HG03060 (cell line): ENCODE results near the gene STYXL2.

Source experiments
- ATAC-seq: cut with Tn5 transposase; IDR thresholded peaks from one replicate; pipeline ENCODE4 v1.9.1; 2021; ENCODE audit warnings: low read depth, moderate number of reproducible peaks; ENCODE audit not compliant: unreplicated experiment

STYXL2 gene

DNA sequence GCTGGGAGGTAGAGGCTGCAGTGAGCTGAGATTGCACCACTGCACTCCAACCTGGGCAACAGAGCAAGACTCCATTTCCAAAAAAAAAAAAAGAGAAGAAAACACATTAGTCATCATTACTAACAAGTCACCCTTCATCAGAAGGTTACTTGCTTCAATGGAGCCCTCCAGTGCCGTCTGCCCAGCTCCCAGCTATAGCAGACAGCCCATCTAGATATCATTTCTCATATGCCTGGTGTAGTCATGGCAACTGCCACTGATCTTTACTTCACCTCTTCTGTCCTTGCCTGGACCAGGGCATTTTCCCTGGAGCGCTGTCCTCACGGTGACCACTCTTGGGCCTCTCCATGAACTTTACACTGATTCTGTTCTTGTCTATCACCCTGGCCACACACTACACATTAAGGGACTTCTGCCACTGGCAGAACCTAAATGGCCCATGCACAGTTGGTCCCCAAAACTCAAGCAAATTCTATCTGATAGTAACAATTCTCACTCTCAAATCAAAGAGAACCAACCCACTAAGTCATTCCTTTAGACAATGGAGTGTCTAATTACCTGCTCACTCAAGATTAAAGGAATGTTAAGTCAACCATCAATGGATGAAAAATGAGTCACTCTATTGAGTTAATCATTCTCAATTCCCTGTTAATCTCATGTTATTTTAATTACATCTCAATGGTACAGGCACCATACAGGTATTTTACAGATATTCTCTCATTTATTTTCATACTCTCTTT, 16.6 kb upstream of the STYXL2 start:
- ATAC-seq: no peak

- ATAC-seq: no peak
Measured at GRCh38 chr1:167077868-167078210, 16.0 kb upstream of the STYXL2 start.

DNA sequence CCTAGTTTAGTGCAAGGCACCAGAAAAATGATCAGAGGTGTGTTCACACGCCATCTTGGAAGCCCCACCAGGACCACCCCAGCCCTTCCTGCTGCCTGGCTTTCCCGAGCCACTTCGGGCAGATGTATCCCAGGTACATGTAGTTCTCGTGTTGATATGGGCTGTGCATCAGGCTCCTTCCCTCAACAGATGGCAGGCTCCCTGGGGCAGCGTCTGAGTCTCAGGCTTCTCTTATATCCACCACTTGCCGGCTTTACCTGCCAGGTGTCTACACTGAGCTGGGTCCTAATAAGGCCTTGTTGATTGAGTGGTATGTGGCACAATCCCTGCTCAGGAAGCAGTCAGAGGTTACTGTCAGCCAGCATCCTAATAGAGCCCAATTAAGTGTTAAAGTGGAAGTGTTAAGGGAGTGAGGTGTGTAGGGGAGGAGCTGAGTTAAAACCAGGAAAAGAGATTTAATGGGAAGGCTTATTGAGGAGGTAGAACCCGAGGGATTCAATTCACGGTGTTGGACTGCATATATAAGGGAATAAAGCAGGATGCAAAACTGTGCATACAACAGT, 12.2 kb upstream of the STYXL2 start:
- ATAC-seq: no peak

GRCh38 chr1:167082511-167083027, 11.3 kb upstream of the STYXL2 start:
- ATAC-seq: no peak

DNA sequence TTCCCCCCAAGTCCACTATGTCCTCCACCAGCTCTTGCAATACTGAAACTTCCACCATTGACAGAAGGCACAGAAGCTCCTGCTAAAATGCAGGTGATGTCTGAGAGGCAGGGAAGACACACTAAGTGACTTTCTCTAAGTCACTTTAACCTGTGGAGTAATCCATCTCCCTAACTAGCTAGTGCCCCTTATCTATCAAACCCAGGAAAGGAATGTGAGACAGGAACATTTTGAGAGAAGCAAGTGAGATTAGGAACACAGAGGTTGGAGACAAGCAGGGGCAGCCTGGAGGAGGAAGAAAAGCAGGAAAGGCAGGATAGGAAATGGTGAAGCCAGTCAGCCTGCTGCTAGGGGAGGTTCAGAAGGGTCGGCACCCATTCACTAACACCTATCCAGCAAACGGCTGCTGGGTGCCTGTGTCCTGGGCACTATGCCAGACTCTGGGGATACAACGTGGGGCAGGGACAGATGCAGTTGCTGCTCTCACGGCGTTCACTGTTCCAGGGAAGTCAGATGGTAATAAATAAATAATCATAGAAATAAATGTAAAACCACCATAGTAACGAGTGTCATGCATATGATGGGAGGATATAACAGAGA, 10.7 kb upstream of the STYXL2 start:
- ATAC-seq: no peak

- no peak for ATAC-seq
Measured at GRCh38 chr1:167083871-167084270, 10.0 kb upstream of the STYXL2 start.

- no peak for ATAC-seq
Measured at GRCh38 chr1:167084757-167085156, 9.1 kb upstream of the STYXL2 start.

DNA sequence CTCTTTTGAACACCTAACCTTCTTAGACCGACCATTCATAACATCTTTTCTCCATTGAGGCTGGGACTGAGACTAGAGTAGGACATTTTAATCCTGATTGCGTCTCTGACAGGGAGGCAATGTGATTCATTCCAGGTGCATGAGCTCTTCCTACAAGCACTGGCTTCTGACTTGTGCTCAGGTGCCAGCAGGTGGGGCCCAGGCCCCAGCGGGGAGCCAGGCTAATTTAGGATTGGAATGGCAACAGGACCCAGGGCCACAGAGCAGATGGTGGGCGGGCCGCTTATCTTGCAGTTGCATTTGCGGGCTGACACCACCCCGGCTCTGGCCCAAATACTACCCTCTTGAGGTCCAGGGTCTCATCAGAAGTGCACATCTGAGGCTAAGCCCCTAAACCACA, 7.8 kb upstream of the STYXL2 start:
- no peak for ATAC-seq

GRCh38 chr1:167086768-167087167, 7.1 kb upstream of the STYXL2 start:
- no peak for ATAC-seq

- ATAC-seq: no peak
Measured at GRCh38 chr1:167088746-167089417, 5.0 kb upstream of the STYXL2 start.

DNA sequence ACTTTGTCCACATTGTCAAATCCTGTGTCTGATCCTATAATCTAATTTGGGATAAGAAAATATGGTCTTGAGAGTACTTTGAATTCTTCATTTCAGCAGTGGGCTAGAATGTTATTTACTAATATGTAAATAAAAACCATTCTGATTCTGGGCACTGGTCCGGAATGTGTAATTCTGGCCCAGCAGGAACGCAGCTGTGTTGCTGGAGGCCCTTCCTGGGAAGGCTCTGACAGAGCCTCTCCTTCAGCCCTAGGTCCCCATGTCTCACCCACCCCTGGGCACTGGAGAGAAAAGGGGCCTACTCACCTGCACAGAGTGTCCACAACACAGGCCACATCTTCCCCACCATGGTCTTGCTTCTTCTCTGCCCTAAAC, 3.9 kb upstream of the STYXL2 start:
- ATAC-seq: no peak

- no peak for ATAC-seq
Measured at GRCh38 chr1:167090314-167090942, 3.4 kb upstream of the STYXL2 start, which contains the start of gene GPA33. Gene GPA33 (minus strand): TSS chr1:167090377. CDS start chr1:167090287, 90 bp downstream.

DNA sequence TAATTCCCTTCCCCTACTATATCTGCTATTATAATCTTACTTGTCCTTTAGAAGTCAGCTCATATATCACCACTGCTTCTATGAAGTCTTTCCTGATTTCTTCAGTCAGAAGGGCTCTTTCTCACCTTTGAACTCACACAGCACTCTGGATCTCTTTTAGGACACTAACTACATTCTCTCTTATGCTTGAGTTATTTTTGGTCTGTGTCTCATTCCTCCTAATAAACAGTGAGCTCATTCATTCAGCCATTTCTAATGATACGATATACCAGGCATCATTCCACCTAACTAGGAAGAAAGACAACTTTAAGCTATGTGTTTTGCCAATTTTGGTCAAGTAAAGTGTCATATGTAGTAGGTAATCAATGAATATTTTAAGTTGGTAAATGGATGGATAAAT, 1.2 kb upstream of the STYXL2 start:
- ATAC-seq: no peak

GRCh38 chr1:167094690-167095089, 815 bp downstream of the STYXL2 start:
- no peak for ATAC-seq

- no peak for ATAC-seq
Measured at GRCh38 chr1:167095368-167095767, 1.5 kb downstream of the STYXL2 start.

DNA sequence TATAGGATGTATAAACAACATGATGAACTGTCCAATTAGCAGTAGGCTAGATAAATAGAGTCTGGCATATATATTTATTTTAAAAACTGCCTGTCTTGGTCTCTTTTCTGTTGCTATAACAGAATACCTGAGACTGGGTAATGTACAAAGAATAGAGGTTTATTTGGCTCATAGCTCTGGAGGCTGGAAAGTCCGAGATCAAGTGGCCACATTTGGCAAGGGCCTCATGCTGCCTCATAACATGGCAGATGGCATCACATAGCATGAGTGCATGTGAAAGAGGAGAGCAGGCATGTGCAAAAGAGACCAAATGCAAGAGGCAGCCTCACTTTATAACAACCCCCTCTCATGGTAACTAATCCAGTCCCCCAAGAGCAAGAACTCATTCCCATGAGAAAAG, 6.0 kb downstream of the STYXL2 start:
- no peak for ATAC-seq

DNA sequence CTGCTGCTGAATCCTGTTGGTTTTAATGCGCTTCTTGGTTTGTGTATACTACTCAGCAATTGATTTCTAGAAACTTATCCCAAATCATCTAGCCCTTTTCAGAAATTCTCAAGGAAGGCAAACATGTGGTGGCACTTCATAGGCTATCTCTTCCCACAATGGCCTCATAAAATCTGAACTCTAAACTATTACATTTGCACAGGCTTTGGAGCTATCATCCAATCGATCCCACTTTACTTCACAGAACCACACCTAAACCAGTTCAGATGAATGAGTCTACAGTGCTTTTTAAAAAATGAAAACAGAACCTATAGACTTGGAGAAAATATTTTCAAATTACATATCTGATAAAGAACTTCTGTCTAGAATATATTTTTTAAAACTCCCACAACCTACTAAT, 6.9 kb downstream of the STYXL2 start:
- no peak for ATAC-seq

- ATAC-seq: no peak
Measured at GRCh38 chr1:167101754-167102153, 7.9 kb downstream of the STYXL2 start.

- ATAC-seq: no peak
Measured at GRCh38 chr1:167102906-167103573, 9.2 kb downstream of the STYXL2 start.

DNA sequence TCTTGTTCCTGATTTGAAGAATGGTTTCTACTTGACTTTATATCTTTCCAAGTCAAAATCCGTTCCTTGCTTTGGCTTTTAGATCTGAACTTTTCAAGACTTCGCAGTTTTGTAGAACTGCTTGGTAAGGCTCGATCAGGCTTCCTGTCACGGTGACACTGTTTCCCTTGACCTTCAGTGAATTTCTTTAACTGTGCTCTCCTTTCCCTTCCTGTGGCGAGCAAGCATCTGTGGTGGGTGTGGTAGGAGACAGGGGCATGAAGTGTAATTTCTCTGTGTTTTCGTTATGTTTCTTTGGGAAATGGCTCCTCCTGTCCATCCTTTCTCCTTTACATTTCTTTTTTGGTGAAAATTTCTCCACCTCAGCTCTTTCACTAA, 10.4 kb downstream of the STYXL2 start:
- ATAC-seq: no peak
